PC-3 (cell line): ENCODE measurements around the gene CMSS1. TPM values are rescaled to one million over a fixed set of nuclear protein-coding genes. Genes with fewer than 3 reads are reported as not detected.

Experiments used
- ATAC-seq: fragments of 200-7000 bp; cut with Tn5 transposase; 2 replicates; pipeline ENCODE4 v1.9.1; 2020; ENCODE audit warnings: mild to moderate bottlenecking, moderate library complexity
- BruUV-seq: library from RNA; stranded (reverse); fragments of 400-500 nt; replicated peaks from 2 replicates; lab custom pipeline; 2021; lab: Mats Ljungman, UMichigan
- CTCF ChIA-PET: fragments of 300-600 bp; sonication (Branson Sonifier 250); formaldehyde crosslinking; loops from one replicate; lab custom pipeline; 2022; ENCODE audit warnings: antibody characterized with exemption; lab: Charles Lee
- POLR2A ChIA-PET: fragments of 300-600 bp; sonication (Branson Sonifier 250); formaldehyde crosslinking; loops from one replicate; lab custom pipeline; 2022; ENCODE audit warnings: antibody characterized with exemption; ENCODE audit not compliant: unreplicated experiment; lab: Charles Lee
- DNase-seq: peaks from one replicate; pipeline ENCODE4 v3.0.0-alpha.2; 2015
- H2AFZ ChIP-seq: fragments of 300-600 bp; sonication (generic); 2 replicates; pipeline ENCODE4 v1.6.0; 2016; ENCODE audit warnings: antibody characterized with exemption, low read length
- H3F3A ChIP-seq: fragments of 300-600 bp; sonication (generic); one replicate; pipeline ENCODE4 v1.6.0; 2017; ENCODE audit warnings: antibody characterized with exemption, low read length, control low read depth, mild to moderate bottlenecking; ENCODE audit not compliant: unreplicated experiment
- H3K27ac ChIP-seq: fragments of 300-600 bp; sonication (generic); 2 replicates; pipeline ENCODE4 v1.5.1; 2016; ENCODE audit warnings: mild to moderate bottlenecking, low read length
- H3K27me3 ChIP-seq: fragments of 300-600 bp; sonication (generic); 2 replicates; pipeline ENCODE4 v1.6.1; 2016; ENCODE audit warnings: low read length, mixed read lengths
- H3K36me3 ChIP-seq: fragments of 300-600 bp; sonication (generic); 2 replicates; pipeline ENCODE4 v1.6.1; 2016; ENCODE audit warnings: low read depth, mixed run types, low read length, mixed read lengths
- H3K4me1 ChIP-seq: fragments of 300-600 bp; sonication (generic); 2 replicates; pipeline ENCODE4 v1.5.1; 2016; ENCODE audit warnings: low read length; ENCODE audit not compliant: insufficient read depth
- H3K4me2 ChIP-seq: fragments of 300-600 bp; sonication (generic); 2 replicates; pipeline ENCODE4 v1.6.0; 2016; ENCODE audit warnings: low read length
- H3K4me3 ChIP-seq: fragments of 300-600 bp; sonication (generic); 2 replicates; pipeline ENCODE4 v1.5.1; 2016; ENCODE audit warnings: mild to moderate bottlenecking, low read length, mixed read lengths
- H3K79me2 ChIP-seq: fragments of 300-600 bp; sonication (generic); 2 replicates; pipeline ENCODE4 v1.6.1; 2017; ENCODE audit warnings: low read length, mixed read lengths
- H3K9ac ChIP-seq: fragments of 300-600 bp; sonication (generic); 2 replicates; pipeline ENCODE4 v1.6.0; 2016; ENCODE audit warnings: mild to moderate bottlenecking, low read length
- H3K9me2 ChIP-seq: fragments of 300-600 bp; sonication (generic); replicated peaks from 2 replicates; pipeline ENCODE4 v1.6.1; 2016; ENCODE audit warnings: mixed run types, low read length, mixed read lengths
- H3K9me3 ChIP-seq: fragments of 300-600 bp; sonication (generic); 2 replicates; pipeline ENCODE4 v1.6.1; 2016; ENCODE audit warnings: low read length, mixed read lengths
- H4K20me1 ChIP-seq: fragments of 300-600 bp; sonication (generic); 2 replicates; pipeline ENCODE4 v1.6.1; 2016; ENCODE audit warnings: low read length, mixed read lengths
- CTCF ChIP-seq: fragments of 300-600 bp; sonication (generic); conservative IDR thresholded peaks from 2 replicates; pipeline ENCODE4 v1.5.1; 2017; ENCODE audit warnings: antibody characterized with exemption, low read depth, mild to moderate bottlenecking, low read length
- EZH2 ChIP-seq: fragments of 300-600 bp; sonication (generic); IDR thresholded peaks from one replicate; pipeline ENCODE4 v1.6.1; 2017; ENCODE audit warnings: antibody characterized with exemption, mild to moderate bottlenecking, low read length; ENCODE audit not compliant: unreplicated experiment
- EZH2phosphoT487 ChIP-seq: fragments of 300-600 bp; sonication (generic); IDR thresholded peaks from 2 replicates; pipeline ENCODE4 v1.6.1; 2018; ENCODE audit warnings: mild to moderate bottlenecking, antibody characterized with exemption, low read length, borderline replicate concordance
- intact Hi-C: fragments of 100-400 bp; cut with micrococcal nuclease; formaldehyde crosslinking; loops from 2 replicates; pipeline ENCODE4 v1.9.0; 2023
- total RNA-seq: library from RNA; depleted of rRNA; stranded (reverse); fragments of >200 nt; gene quantifications from 2 replicates; pipeline ENCODE4 v1.2.3, GENCODE V29; 2014

Gene CMSS1
- total RNA-seq, 1 experiment from 2014 or later: 63.1 TPM

DNA sequence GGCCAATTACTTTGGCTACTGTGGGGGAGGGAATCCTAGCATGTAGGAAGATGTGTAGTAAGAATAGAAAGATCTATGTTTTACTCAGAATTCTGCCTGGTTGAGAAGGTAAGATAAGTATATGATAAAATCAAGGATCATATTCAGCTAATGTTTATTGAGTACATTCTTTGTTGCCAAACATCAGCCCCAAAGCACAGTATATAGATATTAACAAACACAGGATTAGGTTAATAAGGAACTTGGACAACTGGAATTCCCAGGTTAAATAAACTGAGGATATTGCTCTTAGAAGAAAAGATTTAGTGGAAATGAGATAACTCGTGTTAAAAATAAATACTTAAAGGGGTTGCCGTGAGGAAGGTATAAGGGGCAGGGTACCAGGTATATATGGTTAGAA lies 167.0 kb downstream of the CMSS1 start:
- no peak overlapping the region for H3K4me3 ChIP-seq
- no peak overlapping the region for H3K9ac ChIP-seq
- no TSS peak for BruUV-seq
- no peaks in the 10 kb centered on the region for H3F3A ChIP-seq
- no peaks in the 10 kb centered on the region for H3K27me3 ChIP-seq
- H3K9me3 ChIP-seq: no peaks in the 10 kb centered on the region
- no peak for ATAC-seq
- intact Hi-C loops: no loop called here
- ChIA-PET CTCF (no interaction called here), POLR2A (interaction anchor here (0.6 kb wide), 1 partner anchor 48 kb away, joined by 5 read pairs; no protein-coding TSS in a partner anchor)
- H3K4me1 ChIP-seq: peaks cover 7% of the 10 kb centered on the region; the same call in 1 of the 2 replicates
- no peaks in the 10 kb centered on the region for H3K9me2 ChIP-seq
- H3K27ac ChIP-seq: no peak overlapping the region
- H4K20me1 ChIP-seq: no peaks in the 10 kb centered on the region
- H3K4me2 ChIP-seq: no peak overlapping the region
- no peak for TF ChIP-seq CTCF
- TF ChIP-seq EZH2: no peak
- no peak for TF ChIP-seq EZH2phosphoT487
- H2AFZ ChIP-seq: no peak overlapping the region
- DNase-seq: no peak
- H3K79me2 ChIP-seq: no peaks in the 10 kb centered on the region
- no peaks in the 10 kb centered on the region for H3K36me3 ChIP-seq

GRCh38 chr3:99990179-99990578 lies 172.5 kb downstream of the CMSS1 start:
- no peak overlapping the region for H3K4me3 ChIP-seq
- H3K9me3 ChIP-seq: no peaks in the 10 kb centered on the region
- ATAC-seq (no peak), DNase-seq (no peak)
- H3K27me3 ChIP-seq: no peaks in the 10 kb centered on the region
- no TSS peak for BruUV-seq
- POLR2A ChIA-PET: no interaction called here
- CTCF ChIA-PET: no interaction called here
- H3K36me3 ChIP-seq: no peaks in the 10 kb centered on the region
- no peak for TF ChIP-seq EZH2
- no peak for TF ChIP-seq CTCF
- TF ChIP-seq EZH2phosphoT487: no peak
- intact Hi-C loops: no loop called here
- 0 out of 2 replicates have a peak, but pooled peaks cover 3% of the 10 kb centered on the region for H3K4me1 ChIP-seq
- no peak overlapping the region for H3K4me2 ChIP-seq
- no peaks in the 10 kb centered on the region for H4K20me1 ChIP-seq
- H3K27ac ChIP-seq: no peak overlapping the region
- H2AFZ ChIP-seq: no peak overlapping the region
- no peaks in the 10 kb centered on the region for H3K9me2 ChIP-seq
- H3K9ac ChIP-seq: no peak overlapping the region
- 0 out of 2 replicates have a peak, but pooled peaks cover 12% of the 10 kb centered on the region for H3K79me2 ChIP-seq
- H3F3A ChIP-seq: no peaks in the 10 kb centered on the region

- Histone ChIP-seq H3F3A (no peaks in the 10 kb centered on the region), H3K4me2 (no peak overlapping the region), H3K4me1 (peaks cover 8% of the 10 kb centered on the region), H3K36me3 (no peaks in the 10 kb centered on the region), H3K27me3 (no peaks in the 10 kb centered on the region), H2AFZ (no peak overlapping the region), H3K4me3 (no peak overlapping the region), H3K9ac (no peak overlapping the region), H3K9me2 (no peaks in the 10 kb centered on the region), H4K20me1 (no peaks in the 10 kb centered on the region), H3K9me3 (no peaks in the 10 kb centered on the region), H3K27ac (no peak overlapping the region), H3K79me2 (0 out of 2 replicates have a peak, but pooled peaks cover 12% of the 10 kb centered on the region)
- intact Hi-C loops: no loop called here
- no TSS peak for BruUV-seq
- CTCF ChIA-PET: no interaction called here
- no peak for TF ChIP-seq CTCF
- no peak for TF ChIP-seq EZH2phosphoT487
- no peak for TF ChIP-seq EZH2
- ATAC-seq (no peak), DNase-seq (no peak)
- POLR2A ChIA-PET: no interaction called here
These were observed 179.6 kb downstream of the CMSS1 start for GRCh38 chr3:99997293-99997692.
